ENCODE results near the gene SRL. TPM values are rescaled to one million over a fixed set of nuclear protein-coding genes. Genes with fewer than 3 reads are reported as not detected.

SRL gene
- total RNA-seq, 1 experiment from 2014 or later: not detected

- H3K4me1 ChIP-seq (ENCODE audit: insufficient read depth, low read length): no peaks in the 10 kb centered on the region
- no peak overlapping the region for H3K4me2 ChIP-seq (ENCODE audit: low read length)
- H3K4me3 ChIP-seq (ENCODE audit: low read length): no peak overlapping the region
- ChIA-PET CTCF (no interaction called here), POLR2A (ENCODE audit: unreplicated experiment) (no interaction called here)
- intact Hi-C loops (cut with micrococcal nuclease): no loop called here
- TF ChIP-seq, protein P1, sequence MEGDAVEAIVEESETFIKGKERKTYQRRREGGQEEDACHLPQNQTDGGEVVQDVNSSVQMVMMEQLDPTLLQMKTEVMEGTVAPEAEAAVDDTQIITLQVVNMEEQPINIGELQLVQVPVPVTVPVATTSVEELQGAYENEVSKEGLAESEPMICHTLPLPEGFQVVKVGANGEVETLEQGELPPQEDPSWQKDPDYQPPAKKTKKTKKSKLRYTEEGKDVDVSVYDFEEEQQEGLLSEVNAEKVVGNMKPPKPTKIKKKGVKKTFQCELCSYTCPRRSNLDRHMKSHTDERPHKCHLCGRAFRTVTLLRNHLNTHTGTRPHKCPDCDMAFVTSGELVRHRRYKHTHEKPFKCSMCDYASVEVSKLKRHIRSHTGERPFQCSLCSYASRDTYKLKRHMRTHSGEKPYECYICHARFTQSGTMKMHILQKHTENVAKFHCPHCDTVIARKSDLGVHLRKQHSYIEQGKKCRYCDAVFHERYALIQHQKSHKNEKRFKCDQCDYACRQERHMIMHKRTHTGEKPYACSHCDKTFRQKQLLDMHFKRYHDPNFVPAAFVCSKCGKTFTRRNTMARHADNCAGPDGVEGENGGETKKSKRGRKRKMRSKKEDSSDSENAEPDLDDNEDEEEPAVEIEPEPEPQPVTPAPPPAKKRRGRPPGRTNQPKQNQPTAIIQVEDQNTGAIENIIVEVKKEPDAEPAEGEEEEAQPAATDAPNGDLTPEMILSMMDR (conservative IDR thresholded peaks at IDR 0.05; ENCODE audit: low read depth, low read length): no peak
- TF ChIP-seq EZH2phosphoT487 (IDR thresholded peaks at IDR 0.05; ENCODE audit: borderline replicate concordance, low read length) (no peak), EZH2 (IDR thresholded peaks at IDR 0.05; ENCODE audit: low read length, unreplicated experiment) (no peak)
- H3K9me2 ChIP-seq (replicated peaks; ENCODE audit: low read length): no peaks in the 10 kb centered on the region
- DNase-seq (no peak), ATAC-seq (no peak)
- H2AFZ ChIP-seq (ENCODE audit: low read length): no peak overlapping the region
- H3K27me3 ChIP-seq (ENCODE audit: low read length): no peaks in the 10 kb centered on the region
- H3K9ac ChIP-seq (ENCODE audit: low read length): no peak overlapping the region
- no peaks in the 10 kb centered on the region for H3K9me3 ChIP-seq (ENCODE audit: low read length)
- no peaks in the 10 kb centered on the region for H4K20me1 ChIP-seq (ENCODE audit: low read length)
- no peaks in the 10 kb centered on the region for H3F3A ChIP-seq (ENCODE audit: low read length, unreplicated experiment)
- BruUV-seq (replicated peaks): no TSS peak
- no peaks in the 10 kb centered on the region for H3K36me3 ChIP-seq (ENCODE audit: low read depth, low read length)
- no peak overlapping the region for H3K27ac ChIP-seq (ENCODE audit: low read length)
- no peaks in the 10 kb centered on the region for H3K79me2 ChIP-seq (ENCODE audit: low read length)
Measured at GRCh38 chr16:4206680-4207079, 35.2 kb downstream of the SRL start.

- no peak for DNase-seq
- POLR2A ChIA-PET (ENCODE audit: unreplicated experiment): no interaction called here
- TF ChIP-seq, protein P1 (conservative IDR thresholded peaks at IDR 0.05; ENCODE audit: low read depth, low read length): no peak
- TF ChIP-seq EZH2 (IDR thresholded peaks at IDR 0.05; ENCODE audit: low read length, unreplicated experiment) (no peak), EZH2phosphoT487 (IDR thresholded peaks at IDR 0.05; ENCODE audit: borderline replicate concordance, low read length) (no peak)
Measured at GRCh38 chr16:4205971-4206370, 35.9 kb downstream of the SRL start.

GRCh38 chr16:4204521-4204920 lies 37.4 kb downstream of the SRL start:
- POLR2A ChIA-PET (ENCODE audit: unreplicated experiment): no interaction called here

More at GRCh38 chr16:4205971-4206370, 35.9 kb downstream of the SRL start:
- no peaks in the 10 kb centered on the region for H3K9me3 ChIP-seq (ENCODE audit: low read length)
- no peak overlapping the region for H3K9ac ChIP-seq (ENCODE audit: low read length)
- H3K27ac ChIP-seq (ENCODE audit: low read length): no peak overlapping the region
- no peaks in the 10 kb centered on the region for H3K27me3 ChIP-seq (ENCODE audit: low read length)
- ATAC-seq: no peak
- no peaks in the 10 kb centered on the region for H3K36me3 ChIP-seq (ENCODE audit: low read depth, low read length)
- no peaks in the 10 kb centered on the region for H3K79me2 ChIP-seq (ENCODE audit: low read length)
- H4K20me1 ChIP-seq (ENCODE audit: low read length): no peaks in the 10 kb centered on the region
- intact Hi-C loops (cut with micrococcal nuclease): no loop called here
- H3K4me1 ChIP-seq (ENCODE audit: insufficient read depth, low read length): no peaks in the 10 kb centered on the region
- H3K4me2 ChIP-seq (ENCODE audit: low read length): no peak overlapping the region
- no peaks in the 10 kb centered on the region for H3K9me2 ChIP-seq (replicated peaks; ENCODE audit: low read length)
- no TSS peak for BruUV-seq (replicated peaks)
- no peak overlapping the region for H3K4me3 ChIP-seq (ENCODE audit: low read length)
- no peaks in the 10 kb centered on the region for H3F3A ChIP-seq (ENCODE audit: low read length, unreplicated experiment)
- CTCF ChIA-PET: no interaction called here
- no peak overlapping the region for H2AFZ ChIP-seq (ENCODE audit: low read length)

More at GRCh38 chr16:4204521-4204920, 37.4 kb downstream of the SRL start:
- Histone ChIP-seq H3F3A (ENCODE audit: low read length, unreplicated experiment) (no peaks in the 10 kb centered on the region), H3K9me2 (replicated peaks; ENCODE audit: low read length) (no peaks in the 10 kb centered on the region), H3K4me3 (ENCODE audit: low read length) (no peak overlapping the region), H3K27me3 (ENCODE audit: low read length) (no peaks in the 10 kb centered on the region), H3K4me2 (ENCODE audit: low read length) (no peak overlapping the region), H4K20me1 (ENCODE audit: low read length) (no peaks in the 10 kb centered on the region), H3K4me1 (ENCODE audit: insufficient read depth, low read length) (no peaks in the 10 kb centered on the region), H2AFZ (ENCODE audit: low read length) (no peak overlapping the region), H3K27ac (ENCODE audit: low read length) (no peak overlapping the region), H3K36me3 (ENCODE audit: low read depth, low read length) (no peaks in the 10 kb centered on the region), H3K9me3 (ENCODE audit: low read length) (no peaks in the 10 kb centered on the region), H3K9ac (ENCODE audit: low read length) (no peak overlapping the region), H3K79me2 (ENCODE audit: low read length) (no peaks in the 10 kb centered on the region)
- ATAC-seq (no peak), DNase-seq (no peak)
- BruUV-seq (replicated peaks): no TSS peak
- TF ChIP-seq EZH2phosphoT487 (IDR thresholded peaks at IDR 0.05; ENCODE audit: borderline replicate concordance, low read length) (no peak), EZH2 (IDR thresholded peaks at IDR 0.05; ENCODE audit: low read length, unreplicated experiment) (no peak)
- TF ChIP-seq, protein P1 (conservative IDR thresholded peaks at IDR 0.05; ENCODE audit: low read depth, low read length): no peak
- intact Hi-C loops (cut with micrococcal nuclease): no loop called here
- CTCF ChIA-PET: no interaction called here

Data from PC-3 (cell line).